ENCODE measurements around the gene CLPSL1.

GRCh38 chr6:35797837-35798526 lies 17.2 kb downstream of the CLPSL1 start:
- TF ChIP-seq, protein P1, sequence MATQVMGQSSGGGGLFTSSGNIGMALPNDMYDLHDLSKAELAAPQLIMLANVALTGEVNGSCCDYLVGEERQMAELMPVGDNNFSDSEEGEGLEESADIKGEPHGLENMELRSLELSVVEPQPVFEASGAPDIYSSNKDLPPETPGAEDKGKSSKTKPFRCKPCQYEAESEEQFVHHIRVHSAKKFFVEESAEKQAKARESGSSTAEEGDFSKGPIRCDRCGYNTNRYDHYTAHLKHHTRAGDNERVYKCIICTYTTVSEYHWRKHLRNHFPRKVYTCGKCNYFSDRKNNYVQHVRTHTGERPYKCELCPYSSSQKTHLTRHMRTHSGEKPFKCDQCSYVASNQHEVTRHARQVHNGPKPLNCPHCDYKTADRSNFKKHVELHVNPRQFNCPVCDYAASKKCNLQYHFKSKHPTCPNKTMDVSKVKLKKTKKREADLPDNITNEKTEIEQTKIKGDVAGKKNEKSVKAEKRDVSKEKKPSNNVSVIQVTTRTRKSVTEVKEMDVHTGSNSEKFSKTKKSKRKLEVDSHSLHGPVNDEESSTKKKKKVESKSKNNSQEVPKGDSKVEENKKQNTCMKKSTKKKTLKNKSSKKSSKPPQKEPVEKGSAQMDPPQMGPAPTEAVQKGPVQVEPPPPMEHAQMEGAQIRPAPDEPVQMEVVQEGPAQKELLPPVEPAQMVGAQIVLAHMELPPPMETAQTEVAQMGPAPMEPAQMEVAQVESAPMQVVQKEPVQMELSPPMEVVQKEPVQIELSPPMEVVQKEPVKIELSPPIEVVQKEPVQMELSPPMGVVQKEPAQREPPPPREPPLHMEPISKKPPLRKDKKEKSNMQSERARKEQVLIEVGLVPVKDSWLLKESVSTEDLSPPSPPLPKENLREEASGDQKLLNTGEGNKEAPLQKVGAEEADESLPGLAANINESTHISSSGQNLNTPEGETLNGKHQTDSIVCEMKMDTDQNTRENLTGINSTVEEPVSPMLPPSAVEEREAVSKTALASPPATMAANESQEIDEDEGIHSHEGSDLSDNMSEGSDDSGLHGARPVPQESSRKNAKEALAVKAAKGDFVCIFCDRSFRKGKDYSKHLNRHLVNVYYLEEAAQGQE (IDR thresholded peaks at IDR 0.05; ENCODE audit: unreplicated experiment): no peak
- TF ChIP-seq EZH2 (IDR thresholded peaks at IDR 0.05; ENCODE audit: low read depth, unreplicated experiment) (no peak), JUNB (IDR thresholded peaks at IDR 0.05; ENCODE audit: unreplicated experiment) (no peak), POLR2AphosphoS5 (IDR thresholded peaks at IDR 0.05; ENCODE audit: low read depth) (no peak), STAT1 (IDR thresholded peaks at IDR 0.05; ENCODE audit: unreplicated experiment) (no peak), EZH2phosphoT487 (IDR thresholded peaks at IDR 0.05; ENCODE audit: unreplicated experiment) (no peak), CREB1 (CRISPR knock-in tag; IDR thresholded peaks at IDR 0.05; ENCODE audit: low read depth) (no peak), NANOG (IDR thresholded peaks at IDR 0.05; ENCODE audit: borderline replicate concordance) (no peak)
- TF ChIP-seq, protein P2, sequence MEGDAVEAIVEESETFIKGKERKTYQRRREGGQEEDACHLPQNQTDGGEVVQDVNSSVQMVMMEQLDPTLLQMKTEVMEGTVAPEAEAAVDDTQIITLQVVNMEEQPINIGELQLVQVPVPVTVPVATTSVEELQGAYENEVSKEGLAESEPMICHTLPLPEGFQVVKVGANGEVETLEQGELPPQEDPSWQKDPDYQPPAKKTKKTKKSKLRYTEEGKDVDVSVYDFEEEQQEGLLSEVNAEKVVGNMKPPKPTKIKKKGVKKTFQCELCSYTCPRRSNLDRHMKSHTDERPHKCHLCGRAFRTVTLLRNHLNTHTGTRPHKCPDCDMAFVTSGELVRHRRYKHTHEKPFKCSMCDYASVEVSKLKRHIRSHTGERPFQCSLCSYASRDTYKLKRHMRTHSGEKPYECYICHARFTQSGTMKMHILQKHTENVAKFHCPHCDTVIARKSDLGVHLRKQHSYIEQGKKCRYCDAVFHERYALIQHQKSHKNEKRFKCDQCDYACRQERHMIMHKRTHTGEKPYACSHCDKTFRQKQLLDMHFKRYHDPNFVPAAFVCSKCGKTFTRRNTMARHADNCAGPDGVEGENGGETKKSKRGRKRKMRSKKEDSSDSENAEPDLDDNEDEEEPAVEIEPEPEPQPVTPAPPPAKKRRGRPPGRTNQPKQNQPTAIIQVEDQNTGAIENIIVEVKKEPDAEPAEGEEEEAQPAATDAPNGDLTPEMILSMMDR (conservative IDR thresholded peaks at IDR 0.05; ENCODE audit: low read depth in 2 of 2): peak in 1 of 2 experiments; percentile 27; a peak in 1 of 4 replicates

Data from GM23338 (cell line).